IPS DF 4.7 (cell line): ENCODE data around the gene ACTRT2.

ENCODE experiments used
- DNase-seq: peaks from one replicate; pipeline ENCODE4 v3.0.0-alpha.2; 2013; ENCODE audit warnings: low spot score; ENCODE audit errors: extremely low read depth

Gene ACTRT2

DNA sequence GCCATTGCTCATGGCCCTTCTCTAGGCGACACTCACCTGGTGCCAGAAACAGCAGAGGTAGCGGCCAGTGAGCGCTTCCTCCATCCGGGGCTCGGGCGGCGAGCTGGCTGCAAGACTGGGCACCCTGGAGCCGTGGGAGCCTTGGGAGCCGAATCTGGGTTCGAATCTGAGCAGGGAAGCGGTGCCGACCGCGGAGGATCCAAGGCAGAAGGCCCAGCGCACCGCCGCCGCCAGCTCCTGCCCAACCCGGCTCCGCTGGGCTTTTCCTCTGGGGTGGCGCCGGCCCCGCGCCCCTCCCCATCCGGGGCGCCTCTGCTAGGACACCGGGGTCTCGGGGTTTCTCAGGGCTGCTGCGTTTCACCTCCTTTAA lies 46.0 kb downstream of the ACTRT2 start:
- no peak for DNase-seq

DNA sequence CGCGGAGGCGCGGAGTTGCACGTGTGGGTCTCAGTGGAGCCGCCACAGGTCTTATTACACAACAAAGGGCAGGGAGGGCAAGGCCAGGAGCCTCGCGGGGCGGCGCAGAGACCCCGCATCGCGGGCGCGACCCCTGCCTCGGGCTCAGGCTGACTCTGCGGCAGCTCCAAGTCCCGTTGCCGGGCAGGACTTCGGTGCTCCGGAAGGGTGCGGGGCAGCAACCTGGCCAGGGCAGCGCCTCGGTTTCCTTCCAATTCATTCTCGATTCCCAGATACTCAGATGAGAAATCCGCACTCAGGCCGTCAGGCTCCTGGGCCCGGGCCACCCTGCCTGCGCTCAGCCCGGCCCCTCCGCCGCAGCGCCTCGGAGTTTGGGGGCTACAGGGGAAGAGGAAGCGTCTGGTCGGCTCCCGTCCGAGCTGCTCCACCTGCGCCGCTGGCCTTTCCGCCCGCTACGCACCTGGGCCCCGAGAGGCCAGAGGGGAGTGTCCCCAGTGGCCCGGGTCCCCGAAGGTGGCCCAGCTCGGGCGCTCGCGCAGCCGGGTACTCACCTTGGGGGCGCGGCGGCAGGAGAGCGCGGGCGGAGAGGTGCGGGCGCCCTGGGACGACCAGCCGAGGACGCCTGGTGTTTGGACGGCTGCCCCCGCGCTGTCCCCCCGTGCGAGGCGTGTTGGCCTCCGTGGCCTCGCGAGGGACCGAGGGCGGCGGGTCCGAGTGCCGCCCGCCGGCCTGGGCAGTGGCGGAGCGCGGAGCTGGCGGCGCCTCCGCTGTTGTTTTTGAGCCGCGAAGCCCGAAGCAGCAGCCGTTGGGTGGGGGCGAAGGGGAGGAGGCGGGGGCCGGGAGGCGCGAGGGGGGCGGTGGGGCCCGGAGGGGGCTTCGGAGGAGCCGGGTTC lies 46.6 kb downstream of the ACTRT2 start:
- no peak for DNase-seq

DNA sequence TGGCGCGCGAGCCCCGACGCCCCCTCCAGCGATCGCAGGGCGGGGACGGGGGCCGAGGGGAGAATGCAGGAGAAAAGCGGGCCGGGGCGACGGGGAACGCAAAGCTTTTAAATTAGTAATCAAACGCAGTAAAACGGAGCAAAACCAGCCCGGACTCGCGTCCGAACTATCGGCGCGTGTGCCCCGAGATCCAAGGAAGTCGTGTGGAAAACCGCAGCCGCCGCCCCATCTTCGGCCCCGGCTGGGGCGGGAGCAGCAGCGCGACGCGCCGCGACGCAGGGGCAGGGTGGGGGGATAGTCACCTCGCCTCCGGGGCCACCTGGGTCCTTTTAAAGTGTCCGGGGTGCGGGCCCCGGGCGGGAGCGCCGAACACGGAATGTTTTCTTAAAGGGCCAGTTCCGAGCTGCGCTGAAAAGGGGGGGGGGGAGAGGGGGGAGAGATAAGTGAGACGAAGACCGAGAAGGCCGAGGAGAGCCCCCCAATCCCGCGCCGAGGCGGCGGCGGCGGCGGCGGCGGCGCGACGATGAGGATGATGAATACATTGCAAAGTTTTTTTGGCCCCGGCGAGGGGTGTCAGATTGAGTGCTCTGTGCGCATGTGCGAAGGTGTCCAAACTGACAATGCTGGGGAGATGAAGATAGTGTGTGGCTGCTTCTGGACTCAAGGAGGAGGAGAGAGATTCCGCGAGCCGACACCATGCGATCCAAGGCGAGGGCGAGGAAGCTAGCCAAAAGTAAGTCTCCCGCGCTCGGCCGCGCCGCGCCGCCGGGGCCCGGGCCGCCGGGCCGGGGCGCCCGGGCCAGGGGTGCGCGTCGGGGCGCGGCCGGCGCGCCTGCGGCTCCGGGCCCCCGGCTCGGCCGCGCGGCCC lies 47.5 kb downstream of the ACTRT2 start, which contains the start of gene PRDM16:
Gene PRDM16, plus strand, starts transcription at position 640 of the 868 bp plus-strand sequence. Its CDS starts 57 bp downstream, at position 697.
- DNase-seq, result no peak

DNA sequence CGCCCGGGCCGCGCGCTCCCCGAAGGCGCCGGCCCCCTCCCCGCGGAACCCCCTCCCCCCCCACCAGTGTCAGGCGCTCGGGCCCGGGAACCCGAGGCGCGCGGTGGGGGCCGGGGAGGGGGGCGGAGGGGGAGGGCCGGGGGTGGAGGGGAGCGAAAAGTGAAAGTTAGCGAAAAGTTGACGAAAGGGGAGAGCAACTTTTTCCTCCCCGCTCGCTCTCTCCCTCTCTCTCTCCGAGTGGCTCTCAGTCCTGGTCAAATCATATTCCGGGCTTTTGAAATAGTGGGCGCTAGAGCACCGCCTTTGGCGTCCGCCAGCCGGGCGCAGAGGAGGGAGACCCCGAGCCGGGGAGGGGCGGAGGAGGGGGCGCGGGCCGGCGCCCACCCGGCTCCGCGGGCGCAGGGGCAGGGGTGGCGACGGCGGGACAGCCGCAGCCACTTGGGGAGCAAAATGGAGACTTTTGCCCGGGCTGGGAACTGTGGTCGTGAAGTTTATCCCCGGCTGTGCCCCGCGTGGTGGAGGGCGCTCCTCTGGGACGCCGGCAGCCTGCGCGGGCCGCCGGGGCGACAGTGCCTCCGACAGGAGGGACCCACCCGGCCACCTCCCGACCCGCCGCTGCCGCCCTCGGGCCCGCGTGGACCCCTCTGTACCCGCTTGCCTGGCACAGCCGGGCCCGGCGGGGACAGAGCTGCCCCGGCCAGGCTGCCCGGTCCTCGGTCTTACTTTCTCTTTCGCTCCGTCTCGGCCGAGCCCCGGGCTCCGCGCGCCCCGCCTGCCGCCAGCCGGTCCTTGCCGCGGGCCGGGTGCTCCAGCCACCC lies 48.4 kb downstream of the ACTRT2 start:
- DNase-seq, result no peak

DNA sequence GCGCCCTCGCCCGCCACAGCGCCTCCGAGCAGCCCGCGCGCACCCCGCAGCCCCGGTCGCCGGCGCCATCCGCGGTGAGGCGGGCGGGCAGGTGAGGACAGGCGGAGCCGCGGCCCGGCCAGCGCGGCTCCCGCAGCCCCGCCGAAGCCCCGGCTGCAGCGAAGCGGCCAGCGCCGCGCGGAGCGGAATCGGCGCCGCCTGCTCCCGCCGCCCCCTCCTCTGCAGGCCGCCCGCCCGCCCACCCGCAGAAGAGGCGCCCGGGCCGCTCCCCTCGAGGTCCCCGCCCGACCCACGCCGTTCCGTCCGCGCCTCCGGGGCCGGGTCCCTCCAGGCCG lies 49.0 kb downstream of the ACTRT2 start:
- DNase-seq, result no peak

DNA sequence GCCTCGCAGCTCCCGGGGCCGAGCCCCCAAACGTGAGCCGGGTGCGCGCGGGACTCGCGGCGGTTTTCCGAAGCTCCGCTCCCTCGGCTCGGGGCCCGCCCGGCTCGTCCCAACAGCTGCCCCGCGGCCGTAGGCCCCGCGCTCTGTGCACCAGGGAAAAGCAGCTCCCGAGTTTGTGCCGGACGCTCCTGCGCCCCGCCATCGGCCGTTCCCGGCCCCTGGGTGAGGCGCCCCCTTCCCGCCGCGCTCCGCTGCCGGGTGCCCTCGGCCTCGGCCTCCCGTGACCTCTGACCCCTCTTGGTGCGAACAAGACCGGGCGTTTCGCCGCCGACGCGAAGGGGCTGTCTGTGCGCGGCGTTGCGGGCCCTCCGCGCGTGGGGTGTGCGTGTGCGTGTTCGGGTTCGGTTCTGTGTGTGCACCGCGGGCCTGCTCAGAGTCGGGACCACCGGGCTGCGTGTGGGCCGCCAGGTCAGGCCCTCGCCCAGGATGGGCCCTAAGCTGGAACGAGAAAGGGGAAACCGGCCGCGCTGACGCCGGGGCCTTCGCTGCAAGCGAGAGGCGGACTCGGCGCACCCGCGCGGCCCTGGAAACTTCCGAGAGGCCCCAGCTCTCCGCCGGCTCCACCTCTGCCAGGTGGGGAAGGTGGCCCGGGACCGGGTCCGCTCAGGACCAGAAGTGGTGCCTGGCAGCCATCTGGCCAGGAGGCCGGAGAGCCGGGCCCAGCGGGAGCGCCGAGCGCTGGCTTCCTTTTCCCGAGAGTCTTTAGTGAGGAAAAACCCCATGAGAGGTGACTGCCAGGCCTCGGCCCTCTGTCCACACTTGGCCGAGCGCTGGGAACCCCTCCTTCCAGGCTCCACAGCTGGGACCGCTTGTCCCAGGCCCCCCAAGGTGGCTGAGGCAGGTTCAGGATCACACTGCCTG lies 49.6 kb downstream of the ACTRT2 start:
- no peak for DNase-seq

DNA sequence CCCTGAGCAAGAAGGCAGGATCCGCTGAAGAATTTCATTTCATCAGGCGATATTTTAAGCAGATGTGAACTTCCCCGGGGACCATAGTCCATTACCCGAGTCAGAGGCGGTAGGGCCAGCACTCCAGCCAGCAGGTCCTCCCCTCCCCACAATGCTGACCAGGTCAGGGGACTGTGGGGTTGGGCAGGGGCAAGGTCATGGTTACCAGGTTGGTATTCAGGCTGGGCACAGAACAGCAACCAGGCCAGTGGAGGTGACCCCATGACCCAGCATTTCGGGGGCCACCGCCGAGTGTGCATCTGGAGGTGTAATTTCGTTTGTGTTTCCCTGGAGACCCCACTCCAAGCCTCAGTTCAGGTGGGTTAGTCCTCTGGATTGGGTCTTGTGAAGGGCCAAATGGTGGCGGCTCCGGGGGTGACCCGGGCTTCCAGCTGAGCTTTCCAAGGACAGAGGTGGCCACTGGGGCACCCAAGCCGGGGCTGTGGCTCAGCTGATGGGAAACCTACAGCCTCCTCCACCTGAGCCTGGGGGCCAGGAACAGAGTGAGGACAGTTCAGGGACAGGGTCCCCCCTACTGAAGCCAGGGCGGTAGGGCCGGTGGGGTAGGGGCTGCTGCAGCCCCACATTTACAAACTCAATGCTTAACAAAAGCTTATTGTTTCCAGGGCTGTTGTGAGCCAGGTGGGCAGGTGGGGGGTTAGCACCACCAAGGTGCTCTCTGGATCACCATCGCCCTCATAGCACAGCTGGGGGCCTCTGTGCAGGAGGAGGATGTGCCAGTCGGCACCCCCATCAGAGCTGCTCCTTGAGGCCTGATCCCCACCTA lies 50.5 kb downstream of the ACTRT2 start:
- no peak for DNase-seq
